Bronchial epithelial cell (primary cell): ENCODE measurements around the gene MYOD1. TPM values are rescaled to one million over a fixed set of nuclear protein-coding genes. Genes with fewer than 3 reads are reported as not detected.
A peak's percentile ranks its signal among the peaks of the same experiment; 100 is the strongest.

Experiments
- DNase-seq: peaks from one replicate; pipeline ENCODE4 v3.0.0-alpha.2; 2010; ENCODE audit warnings: low read depth
- FAIRE-seq: peaks from 2 replicates; lab custom pipeline; 2011; peaks lifted over from hg19 to GRCh38; lab: Jason Lieb, UNC
- H3K27me3 ChIP-seq: 2 replicates; pipeline ENCODE4 v1.5.1; 2011; ENCODE audit warnings: low read length; ENCODE audit not compliant: control insufficient read depth, insufficient read depth
- H3K36me3 ChIP-seq: 2 replicates; pipeline ENCODE4 v1.5.1; 2011; ENCODE audit warnings: low read length; ENCODE audit not compliant: control insufficient read depth, insufficient read depth
- H3K4me3 ChIP-seq: 2 replicates; pipeline ENCODE4 v1.5.1; 2011; ENCODE audit warnings: mild to moderate bottlenecking, low read depth, low read length, control low read depth
- total RNA-seq: library from RNA; depleted of rRNA; stranded (reverse); fragments of >200 nt; gene quantifications from 2 replicates; pipeline ENCODE4 v1.2.1, GENCODE V29; 2014
- TF ChIP-seq, protein P1 (sequence below): IDR thresholded peaks from 2 replicates; pipeline ENCODE4 v1.5.1; 2011; ENCODE audit warnings: mild to moderate bottlenecking, moderate library complexity, low read length, control low read depth, inconsistent platforms; ENCODE audit not compliant: insufficient read depth, severe bottlenecking

MYOD1 gene
- total RNA-seq, 1 donor from 2014 or later: not detected

GRCh38 chr11:17765356-17766072 lies 46.1 kb downstream of the MYOD1 start:
- FAIRE-seq: no peak
- Histone ChIP-seq H3K27me3 (no peaks in the 10 kb centered on the region), H3K36me3 (no peaks in the 10 kb centered on the region), H3K4me3 (no peak overlapping the region)
- TF ChIP-seq, protein P1, sequence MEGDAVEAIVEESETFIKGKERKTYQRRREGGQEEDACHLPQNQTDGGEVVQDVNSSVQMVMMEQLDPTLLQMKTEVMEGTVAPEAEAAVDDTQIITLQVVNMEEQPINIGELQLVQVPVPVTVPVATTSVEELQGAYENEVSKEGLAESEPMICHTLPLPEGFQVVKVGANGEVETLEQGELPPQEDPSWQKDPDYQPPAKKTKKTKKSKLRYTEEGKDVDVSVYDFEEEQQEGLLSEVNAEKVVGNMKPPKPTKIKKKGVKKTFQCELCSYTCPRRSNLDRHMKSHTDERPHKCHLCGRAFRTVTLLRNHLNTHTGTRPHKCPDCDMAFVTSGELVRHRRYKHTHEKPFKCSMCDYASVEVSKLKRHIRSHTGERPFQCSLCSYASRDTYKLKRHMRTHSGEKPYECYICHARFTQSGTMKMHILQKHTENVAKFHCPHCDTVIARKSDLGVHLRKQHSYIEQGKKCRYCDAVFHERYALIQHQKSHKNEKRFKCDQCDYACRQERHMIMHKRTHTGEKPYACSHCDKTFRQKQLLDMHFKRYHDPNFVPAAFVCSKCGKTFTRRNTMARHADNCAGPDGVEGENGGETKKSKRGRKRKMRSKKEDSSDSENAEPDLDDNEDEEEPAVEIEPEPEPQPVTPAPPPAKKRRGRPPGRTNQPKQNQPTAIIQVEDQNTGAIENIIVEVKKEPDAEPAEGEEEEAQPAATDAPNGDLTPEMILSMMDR: no peak
- no peak for DNase-seq

DNA sequence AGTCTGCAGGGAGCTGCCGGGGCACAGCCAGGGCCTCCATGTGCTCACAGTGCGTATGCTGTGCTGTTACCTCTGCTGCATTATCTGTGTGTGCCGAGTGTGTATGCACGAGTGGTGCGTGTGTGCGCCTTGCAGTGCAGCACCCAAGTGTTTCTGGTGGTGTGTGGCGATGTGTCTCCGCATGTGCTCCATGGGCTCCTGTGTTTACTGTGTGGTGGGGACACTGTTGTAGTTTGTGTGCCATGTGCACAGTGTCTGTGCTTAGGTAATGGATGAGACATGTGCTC lies 46.6 kb downstream of the MYOD1 start:
- Histone ChIP-seq H3K4me3 (no peak overlapping the region), H3K36me3 (no peaks in the 10 kb centered on the region), H3K27me3 (no peaks in the 10 kb centered on the region)
- TF ChIP-seq, protein P1: no peak
- peak; percentile 90 for FAIRE-seq
- no peak for DNase-seq

DNA sequence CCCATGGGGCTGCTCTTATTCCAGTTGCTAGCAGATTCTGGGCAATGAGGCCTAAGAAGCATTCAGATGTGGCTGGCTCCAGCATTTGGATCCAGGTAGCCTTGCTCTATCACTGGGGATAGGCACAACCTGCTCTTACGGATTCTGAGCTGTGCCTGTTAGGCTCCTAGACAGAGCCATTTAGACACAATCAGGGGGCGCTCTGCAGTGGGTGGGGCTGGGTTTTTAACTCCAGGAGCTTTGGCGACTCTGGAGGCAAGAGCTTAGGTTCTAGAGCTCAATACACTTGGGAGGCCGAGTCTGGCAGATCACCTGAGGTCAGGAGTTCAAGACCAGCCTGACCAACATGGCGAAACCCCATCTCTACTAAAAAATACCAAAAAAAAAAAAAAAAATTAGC lies 47.2 kb downstream of the MYOD1 start:
- no peaks in the 10 kb centered on the region for H3K36me3 ChIP-seq
- H3K4me3 ChIP-seq: no peak overlapping the region
- no peaks in the 10 kb centered on the region for H3K27me3 ChIP-seq
- peak; percentile 77 for FAIRE-seq
- no peak for DNase-seq
- TF ChIP-seq, protein P1: peak; percentile 1

- TF ChIP-seq, protein P1: no peak
- Histone ChIP-seq H3K27me3 (no peaks in the 10 kb centered on the region), H3K36me3 (no peaks in the 10 kb centered on the region), H3K4me3 (no peak overlapping the region)
- no peak for FAIRE-seq
- no peak for DNase-seq
These were observed 48.0 kb downstream of the MYOD1 start for GRCh38 chr11:17767301-17767885.

- FAIRE-seq: no peak
- TF ChIP-seq, protein P1: no peak
- H3K36me3 ChIP-seq: no peaks in the 10 kb centered on the region
- no peaks in the 10 kb centered on the region for H3K27me3 ChIP-seq
- no peak overlapping the region for H3K4me3 ChIP-seq
- no peak for DNase-seq
These were observed 48.5 kb downstream of the MYOD1 start for GRCh38 chr11:17767914-17768313.
